Body of pancreas (tissue), 4 donors: Measurements from ENCODE around the gene FAM151A.

Experiments used
- CTCF ChIP-seq, 7 experiments: fragments of 450-650 bp in 4 of 7; fragments of 200-600 bp in 3 of 7; sonication (generic) in 3 of 7; IDR thresholded peaks; one replicate each; pipeline ENCODE4 v1.5.1; 2016 to 2019; ENCODE audit warnings: antibody characterized with exemption in 7 of 7
- POLR2A ChIP-seq, 3 donors: fragments of 450-650 bp; IDR thresholded peaks; one replicate each; pipeline ENCODE4 v1.6.1; 2016; ENCODE audit warnings: antibody characterized with exemption in 3 of 3, mild to moderate bottlenecking in 2 of 3

GRCh38 chr1:54614024-54614423 lies 9.3 kb downstream of the FAM151A start:
- TF ChIP-seq CTCF (IDR thresholded peaks at IDR 0.05) (no peak), POLR2A (IDR thresholded peaks at IDR 0.05) (no peak)
